ENCODE measurements around the gene PRKAR2A.
"Not testable (repeated sequence)": the region's sequence is repeated elsewhere in the genome, so short reads cannot be mapped to it uniquely, and the experiment has no call there.

PRKAR2A gene

GRCh38 chr3:48776854-48777253 is 70.8 kb downstream of the PRKAR2A start:
- DNase-seq = no peak

GRCh38 chr3:48770192-48770502 is 77.5 kb downstream of the PRKAR2A start:
- DNase-seq = no peak

GRCh38 chr3:48765376-48765775 is 82.3 kb downstream of the PRKAR2A start:
- no peak for DNase-seq

GRCh38 chr3:48762816-48763215 is 84.9 kb downstream of the PRKAR2A start:
- no peak for DNase-seq

GRCh38 chr3:48759991-48760540 is 87.6 kb downstream of the PRKAR2A start:
- not testable (repeated sequence) for DNase-seq

GRCh38 chr3:48759531-48759930 is 88.1 kb downstream of the PRKAR2A start:
- not testable (repeated sequence) for DNase-seq

- no peak for DNase-seq
Measured at GRCh38 chr3:48759071-48759470, 88.6 kb downstream of the PRKAR2A start.

- DNase-seq = no peak
Measured at GRCh38 chr3:48756640-48757039, 91.0 kb downstream of the PRKAR2A start.

- DNase-seq = no peak
Measured at GRCh38 chr3:48750856-48751255, 96.8 kb downstream of the PRKAR2A start.

- DNase-seq = no peak
Measured at GRCh38 chr3:48748754-48749153, 98.9 kb downstream of the PRKAR2A start.

GRCh38 chr3:48747706-48748105 is 100.0 kb downstream of the PRKAR2A start:
- DNase-seq = no peak

- no peak for DNase-seq
Measured at GRCh38 chr3:48747015-48747615, 100.6 kb downstream of the PRKAR2A start.

- DNase-seq = no peak
Measured at GRCh38 chr3:48743773-48744172, 103.9 kb downstream of the PRKAR2A start.

GRCh38 chr3:48741226-48741625 is 106.4 kb downstream of the PRKAR2A start:
- DNase-seq = not testable (repeated sequence)

- DNase-seq = no peak
Measured at GRCh38 chr3:48739955-48740823, 107.5 kb downstream of the PRKAR2A start.

- DNase-seq = no peak
Measured at GRCh38 chr3:48739617-48739954, 108.1 kb downstream of the PRKAR2A start.

- DNase-seq = no peak
Measured at GRCh38 chr3:48738926-48739616, 108.6 kb downstream of the PRKAR2A start.

- DNase-seq = no peak
Measured at GRCh38 chr3:48738144-48738536, 109.5 kb downstream of the PRKAR2A start.

- DNase-seq = not testable (repeated sequence)
Measured at GRCh38 chr3:48735075-48735767, 112.5 kb downstream of the PRKAR2A start.

GRCh38 chr3:48734541-48734940 is 113.1 kb downstream of the PRKAR2A start:
- not testable (repeated sequence) for DNase-seq

GRCh38 chr3:48733752-48734518 is 113.7 kb downstream of the PRKAR2A start:
- DNase-seq = not testable (repeated sequence)

- DNase-seq = no peak
Measured at GRCh38 chr3:48727511-48727910, 120.2 kb downstream of the PRKAR2A start.
